Heart left ventricle (tissue), 16 donors: ENCODE measurements around the gene ELOVL7. TPM values are rescaled to one million over a fixed set of nuclear protein-coding genes. Genes with fewer than 3 reads are reported as not detected.

ENCODE experiments used
- ATAC-seq, 4 donors: fragments of 200-7000 bp; cut with Tn5 transposase; one replicate each; pipeline ENCODE4 v1.9.1; 2020 to 2022; ENCODE audit warnings: moderate library complexity in 4 of 4, mild to moderate bottlenecking in 3 of 4, moderate number of reproducible peaks in 1 of 4
- DNase-seq, 5 donors: peaks; one replicate each; pipeline ENCODE4 v3.0.0-alpha.2; 2020
- H3K27ac ChIP-seq, 12 donors: fragments of 200-600 bp; sonication (generic) in 4 of 12; one replicate each; pipeline versions ENCODE4 v1.5.0 to v1.8.0; 2016 to 2022; ENCODE audit warnings: mild to moderate bottlenecking in 2 of 12
- H3K27me3 ChIP-seq, 9 donors: fragments of 200-600 bp; sonication (generic) in 2 of 9; one replicate each; pipeline versions ENCODE4 v1.5.1 to v1.8.0; 2016 to 2022; ENCODE audit warnings: mild to moderate bottlenecking in 3 of 9
- H3K36me3 ChIP-seq, 9 donors: fragments of 200-600 bp; sonication (generic) in 2 of 9; one replicate each; pipeline versions ENCODE4 v1.5.0 to v1.8.0; 2018 to 2022; ENCODE audit warnings: mild to moderate bottlenecking in 2 of 9
- H3K4me1 ChIP-seq, 12 donors: fragments of 200-600 bp; sonication (generic) in 4 of 12; one replicate each; pipeline versions ENCODE4 v1.5.0 to v1.8.0; 2016 to 2022; ENCODE audit warnings: mild to moderate bottlenecking in 3 of 12
- H3K4me3 ChIP-seq, 12 donors: fragments of 200-600 bp; sonication (generic) in 4 of 12; one replicate each; pipeline versions ENCODE4 v1.5.0 to v1.8.0; 2017 to 2022; ENCODE audit warnings: mild to moderate bottlenecking in 9 of 12, moderate library complexity in 4 of 12
- H3K9me3 ChIP-seq, 12 donors: fragments of 200-600 bp; sonication (generic) in 4 of 12; one replicate each; pipeline versions ENCODE4 v1.5.0 to v1.8.0; 2016 to 2022; ENCODE audit warnings: mild to moderate bottlenecking in 1 of 12
- CTCF ChIP-seq, 12 donors: fragments of 200-600 bp; sonication (generic) in 4 of 12; IDR thresholded peaks; one replicate each; pipeline versions ENCODE4 v1.5.0 to v1.8.0; 2018 to 2022; ENCODE audit warnings: antibody characterized with exemption in 12 of 12, mild to moderate bottlenecking in 5 of 12
- POLR2A ChIP-seq, 2 donors: fragments of 450-650 bp; IDR thresholded peaks; one replicate each; pipeline ENCODE4 v1.6.1; 2017; ENCODE audit warnings: antibody characterized with exemption in 2 of 2, mild to moderate bottlenecking in 2 of 2, moderate library complexity in 2 of 2
- WGBS, 4 donors: extraction: QIAGEN DNeasy Blood & Tissue Kit in 2 of 4; methylation state at CpG; one replicate each; pipeline versions ENCODE4 v1.1.5 to v1.1.7; 2013 to 2018; 5-methylcytosine and 5-hydroxymethylcytosine counted together
- intact Hi-C, 10 donors: fragments of 100-400 bp; cut with DNase I; formaldehyde crosslinking; loops; one replicate each; pipeline versions ENCODE4 v1.11.1 to v1.14.2; 2022
- polyA plus RNA-seq, 2 donors: library from polyadenylated mRNA; stranded (reverse); fragments of 200-250 nt; gene quantifications; one replicate each; pipeline ENCODE4 v1.2.3, GENCODE V29; 2013
- total RNA-seq, 9 donors: library from RNA; depleted of rRNA in 2 of 9; stranded (reverse); fragments of >200 nt in 2 of 9; fragmentation: NEBNext Ultra II Directional in 3 of 9; extraction: Animal tissue kit (Norgen Biotek cat#: 25700) in 3 of 9; gene quantifications; one replicate each; pipeline versions ENCODE4 v1.1.0 to v1.2.4, GENCODE V29; 2016 to 2023
- donor health status: ischemic (EF 13 %, LVEDD 7.1; RV severe dilation, severe dysfunction).
- donor health status: healthy with polysubstance abuse.
- donor health status: DM: no; HTN: yes; CAD: no.
- donor health status: DM: no; HTN: no; CAD: no.
- donor health status: ischemic (EF 25% LVEDD 6.9; RV normal size, moderate dysfunction).
- donor health status: ischemic (EF 25% LVEDD 5.7; RV mildly dilated, moderate dysfunction).
- donor health status: healthy.
- donor health status: DM: yes; HTN: yes; CAD: no.
- donor health status: ischemic (EF 35%, LVEDD 5.7; RV mildly dilated, moderate dysfunction).
- donor health status: nonischemic (EF 11% LVEDD 7.7; RV severe dilation, severe dysfunction).
- donor health status: DM: yes; HTN: yes; CAD: no.
- donor health status: PGD.
- donor health status: ischemic (EF 29% LVEDD 5.4; RV normal size, mild dysfunction).
- donor health status: nonischemic (EF 23%, LVEDD 6.1; RV moderate dilation, normal function).

The ELOVL7 gene
- total and polyA plus RNA-seq, 11 donors: 0.12 to 1.8 (median 0.87) TPM

GRCh38 chr5:60765019-60765709, 78.9 kb downstream of the ELOVL7 start:
- no peaks in the 10 kb centered on the region for H3K9me3 ChIP-seq
- H3K27ac ChIP-seq: no peak overlapping the region
- 70 to 83% (median 77%) methylated on average over 6 of the region's 6 CpGs for WGBS, 4 donors
- ATAC-seq: no peak
- intact Hi-C loops: no loop called here
- DNase-seq: no peak
- no peaks in the 10 kb centered on the region for H3K27me3 ChIP-seq
- H3K4me3 ChIP-seq: no peak overlapping the region
- H3K4me1 ChIP-seq: no peaks in the 10 kb centered on the region
- no peak for TF ChIP-seq POLR2A (IDR thresholded peaks at IDR 0.05)
- no peaks in the 10 kb centered on the region for H3K36me3 ChIP-seq

GRCh38 chr5:60763061-60763460, 81.0 kb downstream of the ELOVL7 start:
- Histone ChIP-seq H3K27ac (no peak overlapping the region), H3K36me3 (no peaks in the 10 kb centered on the region), H3K27me3 (no peaks in the 10 kb centered on the region), H3K9me3 (no peaks in the 10 kb centered on the region), H3K4me3 (no peak overlapping the region), H3K4me1 (no peaks in the 10 kb centered on the region)
- ATAC-seq (no peak), DNase-seq (no peak)
- whole genome bisulfite sequencing, 4 donors: 67 to 82% (median 80%) methylated on average over 3 of the region's 3 CpGs
- intact Hi-C loops: no loop called here
- TF ChIP-seq CTCF (IDR thresholded peaks at IDR 0.05): no peak
- no peak for TF ChIP-seq POLR2A (IDR thresholded peaks at IDR 0.05)

- intact Hi-C loops: no loop called here
- TF ChIP-seq CTCF (IDR thresholded peaks at IDR 0.05) (no peak), POLR2A (IDR thresholded peaks at IDR 0.05) (no peak)
- Histone ChIP-seq H3K27me3 (no peaks in the 10 kb centered on the region), H3K4me1 (no peaks in the 10 kb centered on the region), H3K4me3 (no peak overlapping the region), H3K36me3 (no peaks in the 10 kb centered on the region), H3K9me3 (no peaks in the 10 kb centered on the region), H3K27ac (no peak overlapping the region)
- DNase-seq (no peak), ATAC-seq (no peak)
- WGBS, 4 donors: 86 to 88% (median 88%) methylated on average over 5 of the region's 5 CpGs
Measured at GRCh38 chr5:60754495-60754894, 89.6 kb downstream of the ELOVL7 start.

GRCh38 chr5:60744682-60745081, 99.4 kb downstream of the ELOVL7 start:
- no peaks in the 10 kb centered on the region for H3K27me3 ChIP-seq
- no peaks in the 10 kb centered on the region for H3K4me1 ChIP-seq
- H3K27ac ChIP-seq: no peak overlapping the region
- no peaks in the 10 kb centered on the region for H3K36me3 ChIP-seq
- WGBS, 4 donors: 87 to 100% (median 95%) methylated on average over 6 of the region's 6 CpGs
- intact Hi-C loops: no loop called here
- no peak overlapping the region for H3K4me3 ChIP-seq
- DNase-seq (no peak), ATAC-seq (no peak)
- H3K9me3 ChIP-seq: peaks cover 0 to 25% (median 7%) of the 10 kb centered on the region in 12 donors
- TF ChIP-seq CTCF (IDR thresholded peaks at IDR 0.05): no peak
- TF ChIP-seq POLR2A (IDR thresholded peaks at IDR 0.05): no peak
